SK-N-SH (cell line): Measurements from ENCODE around the gene ZNF334. TPM values are rescaled to one million over a fixed set of nuclear protein-coding genes. Genes with fewer than 3 reads are reported as not detected.

Experiments
- CTCF ChIA-PET: fragments of 300-600, 350-600 bp; formaldehyde crosslinking; extraction: SDS; loops from one replicate; lab custom pipeline; 2021; lab: Yijun Ruan, JAX
- POLR2A ChIA-PET: fragments of 350-600 bp; sonication (Branson Sonifier 250); formaldehyde crosslinking; extraction: SDS; loops from one replicate; lab custom pipeline; 2020; ENCODE audit warnings: antibody characterized with exemption, inconsistent platforms; lab: Yijun Ruan, JAX
- DNase-seq: peaks from one replicate; pipeline ENCODE4 v3.0.0; 2012
- H2AFZ ChIP-seq: fragments of 200-600 bp; sonication (generic); 2 replicates; pipeline ENCODE4 v1.8.1; 2016; ENCODE audit warnings: antibody characterized with exemption, mild to moderate bottlenecking, low read depth
- H3F3A ChIP-seq: fragments of 200-600 bp; sonication (generic); replicated peaks from 2 replicates; pipeline ENCODE3; 2016; ENCODE audit warnings: antibody characterized with exemption, mild to moderate bottlenecking; ENCODE audit not compliant: insufficient read depth
- H3K27ac ChIP-seq, 2 experiments: fragments of 200-500 bp in 1 of 2; fragments of 200-600 bp in 1 of 2; sonication (Bioruptor generic) in 1 of 2; sonication (generic), shearing (Covaris generic) in 1 of 2; 2 replicates each; pipeline versions ENCODE4 v1.5.1 to v1.6.1; 2014 to 2016; ENCODE audit warnings: low read depth in 2 of 2, inconsistent platforms in 1 of 2, low read length in 1 of 2, mild to moderate bottlenecking in 1 of 2, mixed read lengths in 1 of 2
- H3K27me3 ChIP-seq: fragments of 200-600 bp; sonication (generic), shearing (Covaris generic); 2 replicates; pipeline ENCODE4 v1.6.1; 2016; ENCODE audit warnings: mixed run types; ENCODE audit not compliant: insufficient read depth
- H3K36me3 ChIP-seq, 2 experiments: fragments of 200-500 bp in 1 of 2; fragments of 200-600 bp in 1 of 2; sonication (Bioruptor generic) in 1 of 2; sonication (generic) in 1 of 2; replicated peaks in 1 of 2; 2 replicates each; pipeline versions ENCODE3 to v1.5.1; 2014 to 2016; ENCODE audit warnings: low read length in 1 of 2, mild to moderate bottlenecking in 1 of 2; ENCODE audit not compliant: insufficient read depth in 2 of 2, control insufficient read depth in 1 of 2
- H3K4me1 ChIP-seq, 2 experiments: fragments of 200-500 bp in 1 of 2; fragments of 200-600 bp in 1 of 2; sonication (Bioruptor generic) in 1 of 2; sonication (generic), shearing (Covaris generic) in 1 of 2; 2 replicates each; pipeline versions ENCODE4 v1.5.1 to v1.6.1; 2014 to 2016; ENCODE audit warnings: low read depth in 1 of 2, low read length in 1 of 2, mixed run types in 1 of 2; ENCODE audit not compliant: insufficient read depth in 2 of 2, control insufficient read depth in 1 of 2
- H3K4me2 ChIP-seq: fragments of 200-600 bp; sonication (generic), shearing (Covaris generic); 2 replicates; pipeline ENCODE4 v1.6.1; 2017; ENCODE audit warnings: mixed run types
- H3K4me3 ChIP-seq, 2 experiments: fragments of 200-500 bp in 1 of 2; fragments of 200-600 bp in 1 of 2; sonication (Bioruptor generic) in 1 of 2; sonication (generic), shearing (Covaris generic) in 1 of 2; 2 replicates each; pipeline versions ENCODE4 v1.5.1 to v1.8.1; 2014 to 2016; ENCODE audit warnings: low read depth in 2 of 2, inconsistent platforms in 1 of 2, low read length in 1 of 2, mild to moderate bottlenecking in 1 of 2, mixed read lengths in 1 of 2, moderate library complexity in 1 of 2
- H3K79me2 ChIP-seq: fragments of 200-600 bp; sonication (generic); 2 replicates; pipeline ENCODE4 v1.8.1; 2017; ENCODE audit warnings: mild to moderate bottlenecking; ENCODE audit not compliant: insufficient read depth
- H3K9ac ChIP-seq: fragments of 200-600 bp; sonication (generic); 2 replicates; pipeline ENCODE4 v1.6.1; 2017; ENCODE audit warnings: mixed run types
- H3K9me2 ChIP-seq: fragments of 200-600 bp; sonication (generic); 2 replicates; pipeline ENCODE4 v1.6.1; 2017; ENCODE audit warnings: mixed run types
- H3K9me3 ChIP-seq: fragments of 200-600 bp; sonication (generic); 2 replicates; pipeline ENCODE4 v1.6.1; 2017; ENCODE audit warnings: mixed run types, mild to moderate bottlenecking, moderate library complexity
- H4K20me1 ChIP-seq: fragments of 200-600 bp; sonication (generic); 2 replicates; pipeline ENCODE4 v1.6.1; 2017; ENCODE audit warnings: mild to moderate bottlenecking, mixed run types; ENCODE audit not compliant: insufficient read depth
- CHD2 ChIP-seq: fragments of 150-350 bp; IDR thresholded peaks from 2 replicates; pipeline ENCODE4 v1.6.1; 2018; ENCODE audit warnings: low read length; ENCODE audit not compliant: partially characterized antibody
- ELF1 ChIP-seq: IDR thresholded peaks from 2 replicates; pipeline ENCODE4 v1.4.0; 2012
- EP300 ChIP-seq, 2 experiments: IDR thresholded peaks; 2 replicates each; pipeline versions ENCODE4 v1.4.0 to v1.6.1; 2012; ENCODE audit warnings: borderline replicate concordance in 1 of 2, low read depth in 1 of 2, low read length in 1 of 2
- FOSL2 ChIP-seq: IDR thresholded peaks from 2 replicates; pipeline ENCODE4 v1.4.0; 2012; ENCODE audit warnings: low read depth, mild to moderate bottlenecking, moderate library complexity, borderline replicate concordance
- FOXJ3 ChIP-seq: sonication (generic); formaldehyde crosslinking; IDR thresholded peaks from 2 replicates; pipeline ENCODE4 v1.5.1; 2020; ENCODE audit warnings: mild to moderate bottlenecking, missing genetic modification reagents
- FOXM1 ChIP-seq: IDR thresholded peaks from 2 replicates; pipeline ENCODE4 v1.4.0; 2012; ENCODE audit warnings: low read depth, mild to moderate bottlenecking
- GABPA ChIP-seq: IDR thresholded peaks from 2 replicates; pipeline ENCODE4 v1.4.0; 2012; ENCODE audit warnings: low read depth, mild to moderate bottlenecking
- MAX ChIP-seq: IDR thresholded peaks from 2 replicates; pipeline ENCODE4 v1.4.0; 2012; ENCODE audit warnings: low read depth
- MEF2A ChIP-seq: IDR thresholded peaks from 2 replicates; pipeline ENCODE4 v1.4.0; 2012; ENCODE audit warnings: low read depth, borderline replicate concordance
- NFIC ChIP-seq: IDR thresholded peaks from 2 replicates; pipeline ENCODE4 v1.4.0; 2012; ENCODE audit warnings: borderline replicate concordance
- NRF1 ChIP-seq: IDR thresholded peaks from 2 replicates; pipeline ENCODE4 v1.6.1; 2012; ENCODE audit warnings: low read depth, mild to moderate bottlenecking, low read length
- RCOR1 ChIP-seq: fragments of 150-350 bp; IDR thresholded peaks from 2 replicates; pipeline ENCODE4 v1.6.1; 2017; ENCODE audit warnings: antibody characterized with exemption, low read length
- TEAD4 ChIP-seq: IDR thresholded peaks from 2 replicates; pipeline ENCODE4 v1.4.0; 2012; ENCODE audit warnings: mild to moderate bottlenecking, borderline replicate concordance; ENCODE audit not compliant: insufficient read depth
- USF2 ChIP-seq: fragments of 150-350 bp; IDR thresholded peaks from 2 replicates; pipeline ENCODE4 v1.6.1; 2017; ENCODE audit warnings: antibody characterized with exemption, low read length, low read depth, borderline replicate concordance
- YY1 ChIP-seq: IDR thresholded peaks from 2 replicates; pipeline ENCODE4 v1.4.0; 2012; ENCODE audit warnings: low read depth, mild to moderate bottlenecking
- WGBS: methylation state at CpG from one replicate; pipeline ENCODE4 v1.1.6; 2017; ENCODE audit warnings: low lambda C conversion rate; 5-methylcytosine and 5-hydroxymethylcytosine counted together
- polyA plus RNA-seq, 3 experiments: library from polyadenylated mRNA; depleted of rRNA; stranded (reverse); fragments of >200 nt; gene quantifications; 2 replicates each; pipeline ENCODE4 v1.2.3, GENCODE V29; 2012
- TF ChIP-seq, protein P1 (sequence below): IDR thresholded peaks from 2 replicates; pipeline ENCODE4; 2012
- TF ChIP-seq, protein P2 (sequence below): IDR thresholded peaks from 2 replicates; pipeline ENCODE4 v1.4.0; 2012; ENCODE audit warnings: low read depth, borderline replicate concordance

The ZNF334 gene
- polyA plus RNA-seq, 1 of the 3 experiments (the other 2 are of a cell fraction): 4.5 TPM

GRCh38 chr20:46523108-46523507 is 9.7 kb upstream of the ZNF334 start:
- no peaks in the 10 kb centered on the region for H4K20me1 ChIP-seq
- no peak overlapping the region for H3K4me2 ChIP-seq
- H3K4me1 ChIP-seq: no peaks in the 10 kb centered on the region
- TF ChIP-seq MEF2A: no peak
- no peak for TF ChIP-seq TEAD4
- no peak for TF ChIP-seq NRF1
- no peak for TF ChIP-seq FOSL2
- no peak for TF ChIP-seq USF2
- no peak for TF ChIP-seq FOXJ3 (CRISPR knock-in tag)
- TF ChIP-seq CHD2: no peak
- no peak for TF ChIP-seq NFIC
- no peak for TF ChIP-seq RCOR1
- no peak for TF ChIP-seq GABPA
- TF ChIP-seq FOXM1: no peak
- no peak for TF ChIP-seq EP300 (IDR thresholded peaks at IDR 0.05; ENCODE audit: borderline replicate concordance in 1 of 2, low read depth in 1 of 2, low read length in 1 of 2)
- TF ChIP-seq MAX: no peak
- TF ChIP-seq YY1: no peak
- TF ChIP-seq, protein P1, sequence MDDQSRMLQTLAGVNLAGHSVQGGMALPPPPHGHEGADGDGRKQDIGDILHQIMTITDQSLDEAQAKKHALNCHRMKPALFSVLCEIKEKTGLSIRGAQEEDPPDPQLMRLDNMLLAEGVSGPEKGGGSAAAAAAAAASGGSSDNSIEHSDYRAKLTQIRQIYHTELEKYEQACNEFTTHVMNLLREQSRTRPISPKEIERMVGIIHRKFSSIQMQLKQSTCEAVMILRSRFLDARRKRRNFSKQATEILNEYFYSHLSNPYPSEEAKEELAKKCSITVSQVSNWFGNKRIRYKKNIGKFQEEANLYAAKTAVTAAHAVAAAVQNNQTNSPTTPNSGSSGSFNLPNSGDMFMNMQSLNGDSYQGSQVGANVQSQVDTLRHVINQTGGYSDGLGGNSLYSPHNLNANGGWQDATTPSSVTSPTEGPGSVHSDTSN: no peak
- TF ChIP-seq ELF1: no peak
- TF ChIP-seq, protein P2, sequence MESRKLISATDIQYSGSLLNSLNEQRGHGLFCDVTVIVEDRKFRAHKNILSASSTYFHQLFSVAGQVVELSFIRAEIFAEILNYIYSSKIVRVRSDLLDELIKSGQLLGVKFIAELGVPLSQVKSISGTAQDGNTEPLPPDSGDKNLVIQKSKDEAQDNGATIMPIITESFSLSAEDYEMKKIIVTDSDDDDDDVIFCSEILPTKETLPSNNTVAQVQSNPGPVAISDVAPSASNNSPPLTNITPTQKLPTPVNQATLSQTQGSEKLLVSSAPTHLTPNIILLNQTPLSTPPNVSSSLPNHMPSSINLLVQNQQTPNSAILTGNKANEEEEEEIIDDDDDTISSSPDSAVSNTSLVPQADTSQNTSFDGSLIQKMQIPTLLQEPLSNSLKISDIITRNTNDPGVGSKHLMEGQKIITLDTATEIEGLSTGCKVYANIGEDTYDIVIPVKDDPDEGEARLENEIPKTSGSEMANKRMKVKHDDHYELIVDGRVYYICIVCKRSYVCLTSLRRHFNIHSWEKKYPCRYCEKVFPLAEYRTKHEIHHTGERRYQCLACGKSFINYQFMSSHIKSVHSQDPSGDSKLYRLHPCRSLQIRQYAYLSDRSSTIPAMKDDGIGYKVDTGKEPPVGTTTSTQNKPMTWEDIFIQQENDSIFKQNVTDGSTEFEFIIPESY: no peak
- ChIA-PET POLR2A (no interaction called here), CTCF (interaction anchor here (1.1 to 10.0 kb wide), 3 partner anchors 8 to 158 kb away, joined by 3 to 116 read pairs (median 12); no protein-coding TSS in a partner anchor)
- no peak for DNase-seq
- H3K79me2 ChIP-seq: no peaks in the 10 kb centered on the region
- no peaks in the 10 kb centered on the region for H3K36me3 ChIP-seq
- 11% methylated on average over 5 of the region's 5 CpGs for WGBS
- H3K9me3 ChIP-seq: no peaks in the 10 kb centered on the region
- no peaks in the 10 kb centered on the region for H3F3A ChIP-seq
- no peak overlapping the region for H2AFZ ChIP-seq
- no peak overlapping the region for H3K4me3 ChIP-seq
- H3K9me2 ChIP-seq: no peaks in the 10 kb centered on the region
- no peak overlapping the region for H3K9ac ChIP-seq
- H3K27ac ChIP-seq: no peak overlapping the region
- H3K27me3 ChIP-seq: no peaks in the 10 kb centered on the region
